ENCODE measurements around the gene EGFL6.
A peak's percentile ranks its signal among the peaks of the same experiment; 100 is the strongest.
"Not testable (repeated sequence)": the region's sequence is repeated elsewhere in the genome, so short reads cannot be mapped to it uniquely, and the experiment has no call there.

EGFL6 gene

GRCh38 chrX:13598877-13599276 lies 29.5 kb downstream of the EGFL6 start:
- no peak for DNase-seq

- no peak for DNase-seq
Observed at GRCh38 chrX:13599491-13599890, 30.1 kb downstream of the EGFL6 start.

GRCh38 chrX:13605611-13606010 lies 36.2 kb downstream of the EGFL6 start:
- DNase-seq: no peak

GRCh38 chrX:13607331-13607995 lies 38.1 kb downstream of the EGFL6 start:
- DNase-seq: no peak

- no peak for DNase-seq
Observed at GRCh38 chrX:13607996-13608365, 38.6 kb downstream of the EGFL6 start.

GRCh38 chrX:13614154-13614553 lies 44.8 kb downstream of the EGFL6 start:
- DNase-seq: no peak

- no peak for DNase-seq
Observed at GRCh38 chrX:13620207-13620606, 50.8 kb downstream of the EGFL6 start.

- DNase-seq: no peak
Observed at GRCh38 chrX:13622401-13622964, 53.1 kb downstream of the EGFL6 start.

GRCh38 chrX:13627306-13627705 lies 57.9 kb downstream of the EGFL6 start:
- DNase-seq: no peak

GRCh38 chrX:13637224-13637623 lies 67.8 kb downstream of the EGFL6 start:
- not testable (repeated sequence) for DNase-seq

GRCh38 chrX:13638021-13638420 lies 68.6 kb downstream of the EGFL6 start:
- DNase-seq: no peak

GRCh38 chrX:13638826-13639225 lies 69.4 kb downstream of the EGFL6 start:
- DNase-seq: no peak

- not testable (repeated sequence) for DNase-seq
Observed at GRCh38 chrX:13641684-13642083, 72.3 kb downstream of the EGFL6 start.

GRCh38 chrX:13645464-13646153 lies 76.2 kb downstream of the EGFL6 start:
- no peak for DNase-seq

- no peak for DNase-seq
Observed at GRCh38 chrX:13646154-13646549, 76.8 kb downstream of the EGFL6 start.

- DNase-seq: peak; percentile 67
Observed at GRCh38 chrX:13647709-13648212, 78.4 kb downstream of the EGFL6 start.

- not testable (repeated sequence) for DNase-seq
Observed at GRCh38 chrX:13648336-13648735, 78.9 kb downstream of the EGFL6 start.

GRCh38 chrX:13649838-13650237 lies 80.4 kb downstream of the EGFL6 start:
- no peak for DNase-seq

- DNase-seq: no peak
Observed at GRCh38 chrX:13650318-13650717, 80.9 kb downstream of the EGFL6 start.

GRCh38 chrX:13651150-13651549 lies 81.7 kb downstream of the EGFL6 start:
- DNase-seq: no peak

- no peak for DNase-seq
Observed at GRCh38 chrX:13652287-13652793, 82.9 kb downstream of the EGFL6 start.

- DNase-seq: peak; percentile 96
Observed at GRCh38 chrX:13652850-13653693, 83.7 kb downstream of the EGFL6 start, which contains the start of gene TCEANC. Gene TCEANC (plus strand): TSS chrX:13653141. CDS start chrX:13662509, 9,368 bp downstream.

GRCh38 chrX:13654116-13654515 lies 84.7 kb downstream of the EGFL6 start:
- no peak for DNase-seq
